Gastroesophageal sphincter (tissue), 3 donors: ENCODE data around the gene GRM7.

Experiments
- CTCF ChIP-seq, 4 experiments: fragments of 200-600 bp in 2 of 4; fragments of 450-650 bp in 2 of 4; sonication (generic) in 1 of 4; IDR thresholded peaks; one replicate each; pipeline ENCODE4 v1.5.1; 2017 to 2019; ENCODE audit warnings: antibody characterized with exemption in 4 of 4, mild to moderate bottlenecking in 2 of 4, moderate library complexity in 2 of 4
- EP300 ChIP-seq: sonication (generic); formaldehyde crosslinking; IDR thresholded peaks from one replicate; pipeline ENCODE4 v1.6.1; 2017; ENCODE audit warnings: antibody characterized with exemption, mild to moderate bottlenecking
- POLR2A ChIP-seq, 2 donors: fragments of 450-650 bp; IDR thresholded peaks; one replicate each; pipeline ENCODE4 v1.6.1; 2017; ENCODE audit warnings: antibody characterized with exemption in 2 of 2, mild to moderate bottlenecking in 2 of 2, moderate library complexity in 1 of 2
- POLR2AphosphoS5 ChIP-seq: sonication (generic); formaldehyde crosslinking; IDR thresholded peaks from one replicate; pipeline ENCODE4 v1.6.1; 2017; ENCODE audit warnings: antibody characterized with exemption

- TF ChIP-seq CTCF (IDR thresholded peaks at IDR 0.05) (no peak), EP300 (no peak), POLR2A (IDR thresholded peaks at IDR 0.05) (no peak), POLR2AphosphoS5 (no peak)
Measured at GRCh38 chr3:7487763-7488162, 626.8 kb downstream of the GRM7 start.
